Frontal cortex (tissue), 4 donors: ENCODE data around the gene FBXL17. TPM values are rescaled to one million over a fixed set of nuclear protein-coding genes. Genes with fewer than 3 reads are reported as not detected.

Source experiments
- DNase-seq, 2 donors: peaks; one replicate each; pipeline ENCODE4 v3.0.0; 2012; ENCODE audit warnings: low spot score in 2 of 2
- FAIRE-seq: peaks from 2 replicates; lab custom pipeline; 2012; peaks lifted over from hg19 to GRCh38; lab: Jason Lieb, UNC
- total RNA-seq: library from RNA; depleted of rRNA; stranded (reverse); fragments of >200 nt; gene quantifications from one replicate; pipeline ENCODE4 v1.2.3, GENCODE V29; 2014
- donor health status: control.
- donor health status: control.
- donor health status: control.

The FBXL17 gene
- total RNA-seq, 1 donor from 2014 or later = 55.4 TPM

DNA sequence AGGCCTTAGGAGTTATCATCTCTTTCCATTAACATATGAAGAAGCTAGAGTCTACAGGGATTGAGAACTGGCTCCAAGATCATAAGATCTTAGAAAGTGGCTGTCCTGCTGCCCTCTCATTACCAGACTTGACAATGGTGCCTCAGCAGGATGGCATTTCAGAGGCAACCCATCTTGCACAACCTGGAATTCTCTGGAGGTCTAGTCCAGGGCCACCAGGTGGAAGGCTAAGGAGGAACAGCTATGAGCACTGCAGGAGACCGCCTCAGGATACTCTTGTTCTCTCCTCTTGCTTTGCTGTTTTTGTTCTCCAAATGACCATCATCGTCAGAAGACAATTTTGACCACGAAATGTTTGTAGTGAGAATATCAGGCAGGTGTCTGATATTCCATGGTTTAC lies 322.6 kb downstream of the FBXL17 start:
- DNase-seq (no peak), FAIRE-seq (no peak)

DNA sequence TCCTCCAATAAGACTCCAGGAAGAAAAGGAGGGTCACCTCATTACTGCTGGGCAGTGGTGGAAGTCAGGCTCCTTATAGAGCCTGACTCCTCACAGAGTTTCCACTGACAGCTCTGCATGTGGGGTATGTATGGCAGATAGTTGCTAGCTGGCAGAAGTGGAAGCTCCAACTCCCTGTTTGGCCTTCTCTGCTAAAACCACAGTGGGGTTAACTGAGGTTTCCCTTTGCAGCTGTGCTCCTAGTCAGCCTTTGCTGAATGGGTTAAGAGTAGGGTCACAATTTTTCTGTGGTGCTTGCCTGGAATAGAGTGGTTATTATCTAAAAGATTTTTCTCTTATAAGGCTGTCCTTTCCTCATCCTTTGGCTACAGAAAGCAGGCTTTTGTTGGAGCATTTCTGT lies 327.5 kb downstream of the FBXL17 start:
- no peak for DNase-seq
- no peak for FAIRE-seq

DNA sequence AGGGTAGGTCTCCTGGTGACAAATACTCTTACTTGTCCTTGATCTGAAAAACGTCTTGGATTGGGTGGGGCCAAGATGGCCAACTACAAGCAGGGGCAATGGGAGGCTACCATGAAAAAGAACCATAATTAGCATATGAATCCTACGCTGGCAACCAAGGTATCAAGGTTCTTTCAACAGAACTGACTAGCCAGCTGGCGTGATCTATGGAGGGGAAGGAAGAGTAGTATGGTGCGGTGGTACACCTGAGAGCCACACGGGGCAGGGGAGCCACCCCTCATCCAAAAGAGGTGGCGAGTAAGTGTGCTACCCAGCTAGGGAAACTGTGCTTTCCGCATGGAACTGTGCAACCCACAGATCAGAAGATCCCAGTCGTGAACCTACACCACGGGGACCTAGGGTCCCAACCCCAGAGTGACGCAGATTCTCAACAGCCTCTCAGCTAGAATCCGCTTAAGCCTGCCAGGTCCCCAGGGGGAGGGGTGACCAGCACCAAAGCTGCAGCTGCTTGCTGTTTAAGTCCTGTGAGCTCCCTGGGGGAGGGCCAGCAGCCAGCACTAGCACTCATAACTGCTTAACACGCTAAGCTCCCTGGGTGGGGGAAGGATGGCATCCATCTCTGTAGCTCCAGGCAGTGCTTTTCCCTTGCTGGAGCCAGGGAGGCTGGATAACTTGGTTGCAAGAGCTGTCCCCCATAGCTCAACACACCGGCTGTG lies 334.8 kb downstream of the FBXL17 start:
- no peak for FAIRE-seq
- no peak for DNase-seq

DNA sequence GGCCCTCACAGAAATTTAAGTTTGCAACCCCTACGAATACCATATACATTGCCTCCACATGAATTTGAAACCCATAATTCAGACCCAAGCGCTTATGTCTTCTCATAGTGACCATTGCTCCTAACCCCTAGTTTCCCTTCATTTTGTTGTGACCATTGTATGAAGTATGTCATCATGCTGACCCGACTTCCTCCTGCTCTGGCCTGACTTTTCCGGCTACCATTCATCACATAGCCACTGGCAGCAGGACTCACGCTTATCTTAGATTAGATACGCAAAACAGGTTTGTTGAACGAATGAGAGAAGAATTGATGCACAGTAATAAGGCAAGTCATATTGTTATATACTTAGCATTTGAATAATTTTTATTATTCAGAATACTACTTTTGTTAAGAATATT lies 345.4 kb downstream of the FBXL17 start:
- DNase-seq (no peak), FAIRE-seq (no peak)

DNA sequence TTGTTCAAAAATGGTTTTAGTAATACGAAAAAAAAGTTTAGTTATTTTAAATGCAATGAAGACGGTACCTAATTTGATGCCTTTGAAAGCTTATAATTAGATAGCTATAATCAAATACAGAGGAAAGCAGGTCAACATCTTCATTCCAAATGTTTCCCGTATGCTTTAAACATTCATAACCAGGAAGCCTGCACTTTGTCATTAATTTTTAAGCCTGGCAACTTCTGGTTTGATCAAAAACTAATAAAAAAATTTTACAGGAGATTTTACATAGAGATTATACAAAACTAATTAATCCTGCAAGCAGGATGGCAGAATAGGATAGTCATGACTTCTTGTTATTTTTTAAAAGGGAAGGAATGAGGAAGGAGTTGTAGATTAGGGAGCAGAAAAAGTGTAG lies 353.0 kb downstream of the FBXL17 start:
- no peak for FAIRE-seq
- DNase-seq = no peak

DNA sequence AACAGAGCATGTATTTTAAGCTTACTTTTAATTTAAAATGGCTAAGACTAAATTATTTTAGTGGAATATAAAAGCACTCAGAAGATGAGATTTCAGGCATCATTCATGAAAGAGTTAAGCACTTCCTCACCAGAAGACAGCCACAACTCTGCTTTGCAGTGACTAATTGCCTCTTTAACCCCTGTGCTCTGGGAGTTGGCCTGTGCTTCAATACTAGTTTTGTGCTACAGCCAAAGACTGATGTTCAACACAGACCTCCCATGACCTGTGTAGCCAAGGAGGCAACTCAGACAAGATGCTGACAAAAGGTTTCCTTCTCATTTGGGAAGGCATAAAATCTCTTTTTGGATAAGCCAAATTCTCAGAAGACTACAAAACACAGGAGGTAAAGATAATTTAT lies 353.5 kb downstream of the FBXL17 start:
- no peak for FAIRE-seq
- no peak for DNase-seq

DNA sequence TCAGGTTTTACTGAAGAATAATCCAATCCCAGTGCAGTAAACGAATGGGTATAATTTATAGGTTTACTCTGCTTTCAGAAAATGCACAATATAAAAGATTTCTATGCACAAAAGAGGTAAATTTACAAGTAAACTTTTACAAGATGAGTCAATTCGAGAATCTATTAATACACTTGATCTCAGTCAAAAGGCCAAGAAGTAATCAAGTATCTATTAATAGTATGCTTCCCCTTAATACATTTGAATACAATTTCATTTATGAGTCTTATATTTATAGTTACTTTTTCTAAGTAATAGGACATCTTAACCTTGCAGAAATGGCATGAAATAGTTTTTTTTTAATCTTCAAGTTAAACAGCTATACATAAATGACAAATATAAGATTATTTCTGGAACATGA lies 355.9 kb downstream of the FBXL17 start:
- DNase-seq (no peak), FAIRE-seq (peak; percentile 42)

DNA sequence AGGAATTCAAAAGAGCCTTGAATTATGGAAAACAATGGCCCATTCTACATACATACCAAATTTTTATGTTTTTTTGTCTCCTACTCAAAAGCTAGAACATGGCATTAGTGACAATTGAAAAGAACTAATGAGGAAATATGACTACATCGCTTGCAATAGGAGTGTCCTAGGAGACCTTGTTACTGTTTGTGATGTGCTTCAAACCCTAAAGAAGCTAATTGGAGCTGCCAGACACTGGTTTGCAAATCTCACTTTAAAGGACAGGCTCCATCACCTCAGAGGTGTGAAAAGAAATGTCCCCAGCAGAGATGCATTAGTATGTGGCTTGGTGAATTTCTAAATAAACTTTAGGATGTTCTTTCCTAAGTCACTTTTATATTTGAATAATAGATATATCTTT lies 356.9 kb downstream of the FBXL17 start:
- no peak for FAIRE-seq
- DNase-seq = no peak

DNA sequence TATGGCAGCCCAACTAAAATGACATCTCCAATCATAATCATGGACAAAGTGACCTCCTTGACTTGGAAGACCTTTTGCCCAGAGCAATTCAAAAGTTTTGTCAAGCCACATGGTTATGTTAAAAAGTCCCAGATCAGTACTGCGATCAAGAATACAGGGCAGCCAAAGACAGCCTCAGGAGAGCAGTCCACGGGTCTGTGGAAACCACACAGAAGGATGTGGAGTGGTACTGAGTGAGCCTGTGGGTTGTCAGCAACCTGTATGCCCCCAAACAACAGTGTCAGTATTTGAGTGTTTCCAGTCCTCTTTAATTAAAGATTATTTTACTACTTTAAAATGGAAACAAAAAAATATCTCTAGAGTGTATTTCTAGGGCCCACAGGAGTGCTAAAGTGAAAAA lies 365.8 kb downstream of the FBXL17 start:
- FAIRE-seq (no peak), DNase-seq (no peak)

DNA sequence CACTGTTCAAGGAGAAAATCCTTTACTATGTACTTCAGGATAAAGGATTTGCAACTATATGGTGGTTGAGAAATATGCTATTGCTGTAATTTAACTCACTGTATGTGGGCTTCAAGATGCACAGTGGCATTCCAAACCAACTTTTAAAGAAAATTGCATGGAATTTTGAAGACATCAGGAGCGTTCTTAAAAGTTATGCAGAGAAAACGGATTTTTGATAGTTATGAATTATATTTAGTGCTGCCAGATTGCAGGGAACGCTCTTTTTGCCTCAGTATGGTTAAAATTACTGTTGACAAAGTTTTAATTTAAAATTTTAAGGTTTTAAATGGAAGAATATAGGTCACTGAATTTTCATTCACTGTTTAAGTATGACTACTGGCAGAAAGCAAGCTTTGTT lies 375.1 kb downstream of the FBXL17 start:
- no peak for FAIRE-seq
- no peak for DNase-seq

DNA sequence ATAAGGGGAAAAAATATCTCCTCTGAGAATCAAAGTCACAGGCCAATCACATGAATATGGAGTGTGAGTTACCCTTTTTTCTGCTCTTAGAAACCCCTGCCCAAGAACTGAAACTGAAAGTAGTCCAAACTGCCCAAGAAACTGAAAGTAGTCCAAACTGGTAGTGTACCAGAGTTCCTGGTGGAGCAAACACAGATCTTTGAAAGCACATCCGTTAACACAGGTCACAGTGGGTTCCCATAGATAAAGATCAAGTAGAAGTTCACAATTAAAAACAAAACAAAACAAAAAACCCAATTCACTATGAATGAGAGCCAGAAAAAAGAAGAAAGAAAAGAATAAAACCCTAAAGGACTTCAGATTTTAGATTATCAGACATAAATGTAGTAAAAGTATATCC lies 378.7 kb downstream of the FBXL17 start:
- DNase-seq (peak in 1 of 2 donors; percentile 3), FAIRE-seq (no peak)

DNA sequence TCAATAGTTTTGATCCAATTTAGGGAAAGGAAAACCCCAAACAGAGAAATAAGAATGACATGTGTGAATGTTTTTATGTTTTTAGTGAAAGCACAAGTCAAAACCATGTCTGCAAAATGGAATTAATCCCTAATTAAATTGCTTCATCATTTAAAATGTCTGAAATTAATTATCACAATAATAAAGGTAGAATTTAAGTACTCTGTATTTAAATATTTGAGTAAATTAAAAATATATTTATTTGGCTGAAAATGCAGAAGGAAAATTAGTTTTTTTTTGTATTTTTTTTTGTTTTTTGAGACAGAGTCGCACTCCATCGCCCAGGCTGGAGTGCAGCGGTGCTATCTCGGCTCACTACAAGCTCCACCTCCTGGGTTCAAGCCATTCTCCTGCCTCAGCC lies 380.7 kb downstream of the FBXL17 start:
- FAIRE-seq (peak; percentile 6), DNase-seq (no peak)

DNA sequence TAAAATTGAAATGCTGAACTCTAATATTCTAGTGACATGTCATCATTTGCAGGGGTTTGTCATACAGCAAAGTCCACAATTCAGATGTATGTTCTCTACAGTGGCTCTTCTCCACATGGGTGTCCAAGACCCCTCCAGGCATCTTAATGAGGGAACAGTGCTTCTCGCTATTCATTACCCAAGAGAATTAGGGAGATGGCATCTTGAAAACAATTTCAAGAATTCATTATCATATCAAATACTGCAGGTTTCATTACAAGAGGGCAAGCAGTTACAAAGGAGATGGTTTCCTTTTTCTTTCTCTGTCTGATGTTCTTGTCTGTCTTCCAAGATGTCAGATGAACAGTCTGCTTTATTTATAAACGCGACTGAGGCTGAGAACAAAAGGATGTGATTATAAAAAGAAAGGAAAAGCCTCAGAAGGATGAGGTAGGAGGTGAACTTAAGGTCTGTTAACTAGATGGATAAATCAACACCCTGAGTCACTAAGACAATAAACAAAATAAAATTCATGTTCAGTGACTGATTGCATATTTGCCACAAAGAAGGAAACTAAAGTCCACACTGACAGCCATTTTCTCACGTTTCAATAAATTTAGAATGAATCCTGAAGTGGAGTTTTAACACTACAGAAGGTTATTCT lies 384.4 kb downstream of the FBXL17 start:
- DNase-seq (no peak), FAIRE-seq (no peak)

DNA sequence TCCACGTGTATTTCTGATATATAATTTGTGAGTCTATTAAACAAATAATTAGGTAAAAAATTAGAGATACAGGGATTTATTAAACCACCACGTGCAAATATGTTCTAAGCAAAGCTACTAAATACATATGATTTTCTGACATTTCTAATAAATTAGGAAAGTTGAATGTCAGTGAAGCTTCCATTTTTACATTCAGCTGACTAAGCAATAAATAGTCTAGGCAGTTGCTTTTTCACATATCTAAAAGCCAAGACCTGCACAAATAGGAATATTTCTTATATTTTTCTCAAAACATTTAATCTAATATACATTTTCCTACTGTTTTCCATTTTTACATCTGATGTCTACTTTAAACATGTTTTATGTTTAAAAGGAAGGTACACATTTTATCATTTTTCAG lies 388.6 kb downstream of the FBXL17 start:
- FAIRE-seq = no peak
- no peak for DNase-seq

DNA sequence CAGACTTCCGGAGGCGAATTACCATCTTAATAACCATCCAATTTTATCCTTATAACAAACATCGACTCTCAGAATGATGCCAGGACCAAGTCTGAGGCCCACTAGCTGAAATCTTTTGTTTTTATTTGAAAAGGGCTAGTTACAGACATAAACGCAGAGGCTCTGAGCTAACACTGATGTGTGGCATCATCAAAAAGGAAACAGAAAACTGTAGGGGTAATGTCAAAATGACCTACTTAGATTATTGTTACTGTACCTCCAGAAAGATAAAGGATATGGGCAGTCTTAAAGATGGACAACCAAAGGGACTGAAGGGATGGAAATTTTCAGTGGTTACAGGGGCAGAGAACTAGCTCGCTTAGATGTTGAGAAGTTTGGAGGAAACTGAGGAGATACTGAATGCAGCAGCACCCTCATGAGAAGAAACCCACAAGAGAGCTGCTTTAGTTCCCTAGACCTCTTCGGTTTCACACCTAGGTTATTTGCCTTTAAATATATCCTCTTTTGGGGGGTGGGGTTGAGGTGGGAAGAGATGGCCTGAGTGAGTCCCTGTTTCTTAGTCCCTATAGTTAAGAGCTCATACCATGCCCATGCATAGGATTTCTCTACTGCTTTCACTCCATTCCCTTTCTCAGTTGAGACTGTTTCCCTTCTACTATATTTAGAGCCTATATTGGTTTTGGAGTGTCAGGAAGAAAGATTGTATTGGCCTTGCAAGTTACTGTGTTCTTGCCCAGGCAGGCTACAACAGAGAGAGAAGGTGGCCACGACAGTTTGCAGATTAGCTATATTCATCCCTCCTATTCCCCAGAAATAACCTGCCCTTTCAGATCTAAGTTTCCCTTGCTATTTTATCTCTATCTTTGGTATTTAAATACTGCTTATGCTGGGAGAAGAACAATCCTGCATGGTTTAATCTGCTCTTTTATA lies 390.8 kb downstream of the FBXL17 start:
- FAIRE-seq = no peak
- no peak for DNase-seq

DNA sequence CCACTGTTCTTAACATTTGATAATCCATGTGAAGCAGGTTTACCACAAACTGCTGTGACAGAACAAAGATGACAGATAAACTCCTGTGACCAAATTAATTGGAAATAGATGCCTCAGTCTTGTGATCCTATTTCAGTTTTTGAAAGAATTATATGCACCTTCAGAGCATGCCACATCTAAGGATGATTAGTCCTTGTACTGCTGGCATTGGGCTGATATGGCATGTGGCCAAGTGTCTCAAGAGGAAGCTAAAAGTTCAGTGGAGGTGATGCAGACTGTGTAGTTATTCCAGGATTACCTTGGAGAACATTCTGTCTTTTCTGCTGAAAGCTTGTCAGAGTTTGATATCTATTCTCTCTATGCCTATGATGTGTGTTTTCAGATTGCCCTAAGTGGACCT lies 396.8 kb downstream of the FBXL17 start:
- DNase-seq (no peak), FAIRE-seq (no peak)

DNA sequence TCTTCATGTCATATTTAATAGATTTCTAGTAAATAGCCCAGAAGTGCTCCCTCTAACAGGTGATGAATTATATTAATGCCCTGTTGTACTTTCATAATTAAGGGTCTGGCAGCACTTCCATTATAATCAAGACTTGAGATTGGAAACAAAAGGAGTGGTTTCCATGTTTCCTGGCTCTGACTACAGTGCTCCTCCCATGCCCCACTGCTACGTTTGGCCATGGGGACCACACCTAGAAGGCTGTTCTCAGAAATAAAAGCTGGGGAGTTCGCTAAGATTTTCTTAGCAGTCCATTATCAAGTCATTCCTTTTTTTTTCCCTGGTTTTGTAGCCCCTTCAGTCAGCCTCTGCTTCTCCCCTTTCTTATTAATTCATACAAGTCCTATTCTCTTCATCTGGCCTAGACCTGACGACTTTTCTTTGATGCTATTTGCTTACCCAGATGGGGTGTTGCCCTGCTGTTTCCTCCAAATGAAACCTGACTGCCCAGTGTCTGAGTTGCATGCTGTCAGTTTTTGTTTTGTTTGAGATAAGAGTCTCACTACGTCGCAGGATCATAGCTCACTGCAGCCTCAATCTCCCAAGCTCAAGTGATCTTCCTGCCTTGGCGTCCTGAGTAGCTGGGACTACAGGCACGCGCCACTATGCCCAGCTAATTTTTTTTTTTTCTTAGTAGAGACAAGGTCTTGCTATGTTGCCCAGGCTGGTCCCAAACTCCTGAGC lies 399.0 kb downstream of the FBXL17 start:
- FAIRE-seq (no peak), DNase-seq (no peak)

DNA sequence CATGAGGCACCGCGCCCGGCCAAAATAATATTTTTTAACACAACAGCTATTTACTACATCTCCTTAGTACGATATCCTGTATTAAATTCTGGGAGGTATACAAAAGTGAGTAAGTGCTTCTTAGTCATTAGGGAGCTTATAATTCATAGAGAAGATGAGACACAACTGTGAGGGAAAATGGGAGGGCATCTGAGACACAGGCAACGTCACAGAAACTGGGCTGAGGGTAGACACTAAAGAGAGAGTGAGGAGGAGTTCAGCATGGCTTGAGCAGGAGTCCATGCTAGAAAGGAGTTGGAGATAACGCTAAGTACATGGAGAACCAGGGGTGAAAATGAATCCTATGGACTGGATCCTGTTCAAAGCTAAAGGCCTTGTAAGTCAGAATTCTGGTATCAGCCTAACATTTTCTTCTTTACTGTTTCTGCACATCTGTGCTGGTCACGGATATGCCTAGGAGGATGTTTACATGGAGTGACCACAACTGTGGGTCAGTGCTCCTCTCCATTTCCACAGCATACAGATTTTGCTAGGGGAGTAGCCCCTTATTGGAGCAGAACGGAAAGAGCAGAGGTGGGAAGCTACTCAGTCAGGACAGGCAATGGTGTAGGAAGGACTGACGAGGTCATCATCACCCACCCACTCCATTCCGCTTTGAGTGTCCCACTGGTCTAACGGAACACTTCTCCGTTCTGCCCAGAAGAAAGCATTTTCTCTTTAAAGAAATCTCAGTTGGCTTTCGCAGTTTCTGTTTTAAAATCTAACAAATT lies 400.8 kb downstream of the FBXL17 start:
- DNase-seq (no peak), FAIRE-seq (no peak)

DNA sequence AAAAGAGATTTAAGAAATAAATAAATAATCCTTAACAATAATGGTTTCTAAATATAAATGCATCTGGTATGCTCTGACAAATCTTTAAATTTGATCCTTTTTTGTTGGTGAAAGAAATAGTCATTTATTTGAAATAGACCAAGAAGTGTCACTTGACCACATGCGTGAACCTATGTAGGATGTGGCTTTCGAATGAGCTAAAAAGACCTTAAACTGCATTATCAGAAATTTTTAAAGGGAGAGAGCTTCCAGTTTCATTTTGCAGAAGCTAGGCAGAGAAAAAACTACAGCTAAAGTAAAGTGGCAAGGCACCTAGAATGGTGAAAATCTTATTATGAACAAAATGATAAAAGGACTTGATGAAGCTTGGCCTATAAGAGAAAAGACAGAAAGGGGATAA lies 402.0 kb downstream of the FBXL17 start:
- DNase-seq (no peak), FAIRE-seq (no peak)

DNA sequence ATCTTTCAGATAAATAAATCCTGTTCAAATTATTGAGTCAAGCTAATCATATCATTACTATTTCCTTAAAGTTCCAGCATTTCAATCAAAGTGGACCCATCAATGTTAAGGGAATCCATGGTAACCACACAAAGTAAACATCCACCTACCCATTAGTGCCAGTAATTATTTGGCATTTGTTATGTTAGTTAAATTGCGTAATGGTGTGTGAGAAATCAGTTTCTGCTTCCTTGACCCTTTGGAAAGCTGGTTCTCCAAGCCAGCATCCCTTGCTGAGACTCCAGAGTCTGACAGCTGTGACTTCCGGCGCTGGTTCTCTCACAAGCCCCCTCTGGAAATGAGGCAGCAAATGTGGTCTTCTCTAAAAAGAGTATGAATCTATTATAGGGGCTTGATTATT lies 402.6 kb downstream of the FBXL17 start:
- FAIRE-seq (no peak), DNase-seq (no peak)
